ENCODE data around the gene RPS6KA5. TPM values are rescaled to one million over a fixed set of nuclear protein-coding genes. Genes with fewer than 3 reads are reported as not detected.
A peak's percentile ranks its signal among the peaks of the same experiment; 100 is the strongest.
"Not testable (repeated sequence)": the region's sequence is repeated elsewhere in the genome, so short reads cannot be mapped to it uniquely, and the experiment has no call there.

Gene RPS6KA5
- total and polyA plus RNA-seq, 7 donors: 0.94 to 20.0 (median 11.5) TPM

GRCh38 chr14:91098591-91098990, 38.1 kb upstream of the RPS6KA5 start:
- peak; percentile 10 to 48 (median 36) for ATAC-seq
- TF ChIP-seq, protein P1, sequence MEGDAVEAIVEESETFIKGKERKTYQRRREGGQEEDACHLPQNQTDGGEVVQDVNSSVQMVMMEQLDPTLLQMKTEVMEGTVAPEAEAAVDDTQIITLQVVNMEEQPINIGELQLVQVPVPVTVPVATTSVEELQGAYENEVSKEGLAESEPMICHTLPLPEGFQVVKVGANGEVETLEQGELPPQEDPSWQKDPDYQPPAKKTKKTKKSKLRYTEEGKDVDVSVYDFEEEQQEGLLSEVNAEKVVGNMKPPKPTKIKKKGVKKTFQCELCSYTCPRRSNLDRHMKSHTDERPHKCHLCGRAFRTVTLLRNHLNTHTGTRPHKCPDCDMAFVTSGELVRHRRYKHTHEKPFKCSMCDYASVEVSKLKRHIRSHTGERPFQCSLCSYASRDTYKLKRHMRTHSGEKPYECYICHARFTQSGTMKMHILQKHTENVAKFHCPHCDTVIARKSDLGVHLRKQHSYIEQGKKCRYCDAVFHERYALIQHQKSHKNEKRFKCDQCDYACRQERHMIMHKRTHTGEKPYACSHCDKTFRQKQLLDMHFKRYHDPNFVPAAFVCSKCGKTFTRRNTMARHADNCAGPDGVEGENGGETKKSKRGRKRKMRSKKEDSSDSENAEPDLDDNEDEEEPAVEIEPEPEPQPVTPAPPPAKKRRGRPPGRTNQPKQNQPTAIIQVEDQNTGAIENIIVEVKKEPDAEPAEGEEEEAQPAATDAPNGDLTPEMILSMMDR (IDR thresholded peaks at IDR 0.05): no peak
- peak; percentile 20 to 69 for DNase-seq
- peak overlapping the region; percentile 67 for H3K27ac ChIP-seq
- intact Hi-C loops (cut with DNase I): loop anchor here in 1 of 2 donors (5.0 kb wide), 1 partner anchor 36 kb away; the partner anchor contains the start of gene RPS6KA5
- H3K4me1 ChIP-seq: peaks cover 15% of the 10 kb centered on the region
- WGBS, 3 donors: 24 to 47% (median 24%) methylated on average over 3 of the region's 3 CpGs
- no peak overlapping the region for H3K4me3 ChIP-seq
- H3K9me3 ChIP-seq: no peaks in the 10 kb centered on the region
- H3K27me3 ChIP-seq (ENCODE audit: insufficient read depth in 3 of 3, low read length in 2 of 3): no peaks in the 10 kb centered on the region
- no peaks in the 10 kb centered on the region for H3K36me3 ChIP-seq (ENCODE audit: insufficient read depth in 1 of 2, low read depth in 1 of 2)

GRCh38 chr14:91097657-91098056, 37.2 kb upstream of the RPS6KA5 start:
- H3K9me3 ChIP-seq; DNase-seq; H3K27ac ChIP-seq; H3K36me3 ChIP-seq (ENCODE audit: insufficient read depth in 1 of 2, low read depth in 1 of 2); H3K4me3 ChIP-seq; H3K27me3 ChIP-seq (ENCODE audit: insufficient read depth in 3 of 3, low read length in 2 of 3); ATAC-seq: not testable (repeated sequence)
- intact Hi-C loops (cut with DNase I): loop anchor here in 1 of 2 donors (5.0 kb wide), 1 partner anchor 35 kb away; the partner anchor contains the start of gene RPS6KA5
- peaks cover 20% of the 10 kb centered on the region for H3K4me1 ChIP-seq
- 88 to 95% (median 95%) methylated on average over 5 of the region's 5 CpGs for WGBS, 3 donors

GRCh38 chr14:91095178-91095577, 34.7 kb upstream of the RPS6KA5 start:
- ATAC-seq (peak; percentile 72 to 81 (median 76)), DNase-seq (peak; percentile 55 to 80)
- H3K4me1 ChIP-seq: peaks cover 25% of the 10 kb centered on the region
- 41 to 48% (median 42%) methylated on average over 8 of the region's 8 CpGs for WGBS, 3 donors
- no peaks in the 10 kb centered on the region for H3K27me3 ChIP-seq (ENCODE audit: insufficient read depth in 3 of 3, low read length in 2 of 3)
- intact Hi-C loops (cut with DNase I): loop anchor here in 1 of 2 donors (5.0 kb wide), 1 partner anchor 33 kb away; the partner anchor contains the start of gene RPS6KA5
- no peak overlapping the region for H3K4me3 ChIP-seq
- no peaks in the 10 kb centered on the region for H3K36me3 ChIP-seq (ENCODE audit: insufficient read depth in 1 of 2, low read depth in 1 of 2)
- peak overlapping the region; percentile 95 for H3K27ac ChIP-seq
- no peaks in the 10 kb centered on the region for H3K9me3 ChIP-seq
- TF ChIP-seq, protein P1 (IDR thresholded peaks at IDR 0.05): no peak

DNA sequence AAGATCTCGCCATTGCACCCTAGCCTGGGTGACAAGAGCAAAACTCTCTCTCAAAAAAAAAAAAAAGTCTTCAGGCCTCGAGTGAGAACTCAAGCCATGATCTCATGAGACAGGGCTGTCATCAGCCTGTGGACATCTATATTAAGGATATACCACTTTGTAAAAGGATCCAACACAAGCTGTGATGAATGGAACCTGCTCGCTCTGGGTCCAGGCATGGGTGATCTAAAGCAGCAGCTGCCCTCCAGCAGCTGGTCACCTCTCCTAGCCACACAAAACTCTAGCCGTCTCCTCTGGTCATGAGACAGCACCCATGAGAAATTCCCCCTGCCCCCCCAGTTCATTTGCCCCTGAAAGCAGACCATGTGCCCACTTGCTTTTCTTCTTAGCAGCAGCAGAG, 34.3 kb upstream of the RPS6KA5 start:
- Histone ChIP-seq H3K4me1 (peaks cover 25% of the 10 kb centered on the region), H3K4me3 (no peak overlapping the region), H3K9me3 (no peaks in the 10 kb centered on the region), H3K27me3 (ENCODE audit: insufficient read depth in 3 of 3, low read length in 2 of 3) (no peaks in the 10 kb centered on the region), H3K36me3 (ENCODE audit: insufficient read depth in 1 of 2, low read depth in 1 of 2) (no peaks in the 10 kb centered on the region), H3K27ac (peak overlapping the region; percentile 95)
- 32 to 52% (median 40%) methylated on average over 4 of the region's 4 CpGs for WGBS, 3 donors
- ATAC-seq: peak; percentile 87 to 91 (median 87)
- DNase-seq: peak; percentile 57 to 78
- intact Hi-C loops (cut with DNase I): loop anchor here in 1 of 2 donors (5.0 kb wide), 1 partner anchor 32 kb away; the partner anchor contains the start of gene RPS6KA5
- TF ChIP-seq, protein P1 (IDR thresholded peaks at IDR 0.05): no peak

GRCh38 chr14:91093743-91094472, 33.5 kb upstream of the RPS6KA5 start:
- peak; percentile 63 to 75 (median 70) for ATAC-seq
- intact Hi-C loops (cut with DNase I): not testable (repeated sequence)
- peak in 1 of 2 donors; percentile 60 for DNase-seq

More at GRCh38 chr14:91093743-91094472, 33.5 kb upstream of the RPS6KA5 start:
- 37 to 50% (median 37%) methylated on average over 14 of the region's 14 CpGs for WGBS, 3 donors
- not testable (repeated sequence) for H3K9me3 ChIP-seq; H3K4me3 ChIP-seq; H3K27me3 ChIP-seq (ENCODE audit: insufficient read depth in 3 of 3, low read length in 2 of 3); H3K36me3 ChIP-seq (ENCODE audit: insufficient read depth in 1 of 2, low read depth in 1 of 2)
- peaks cover 24% of the 10 kb centered on the region for H3K4me1 ChIP-seq
- H3K27ac ChIP-seq: peak overlapping the region; percentile 95
